ENCODE measurements around the gene ATP6V1F. TPM values are rescaled to one million over a fixed set of nuclear protein-coding genes. Genes with fewer than 3 reads are reported as not detected.

The ATP6V1F gene
- polyA plus RNA-seq, 3 donors = 327 to 593 (median 511) TPM

GRCh38 chr7:128908750-128909624 lies 46.3 kb downstream of the ATP6V1F start:
- H2AFZ ChIP-seq (ENCODE audit: insufficient read depth, low read depth, low read length, poor library complexity, severe bottlenecking) = no peak overlapping the region
- intact Hi-C loops (cut with micrococcal nuclease) = loop anchor here (5.0 to 10.0 kb wide), 3 partner anchors 38 to 186 kb away; no protein-coding TSS in a partner anchor
- H3K4me3 Mint-ChIP-seq = peak overlapping the region in 1 of 2 donors; percentile 78
- no peak for TF ChIP-seq CTCF (IDR thresholded peaks at IDR 0.05)
- H3K4me1 Mint-ChIP-seq = peaks cover 33% of the 10 kb centered on the region
- WGBS (ENCODE audit: insufficient coverage) = 83% methylated on average over 2 of the region's 6 CpGs
- H4K20me1 ChIP-seq (ENCODE audit: insufficient read depth, low read length) = no peaks in the 10 kb centered on the region
- H3K9me3 ChIP-seq (replicated peaks in 1 of 2; ENCODE audit: control insufficient read depth in 1 of 2, insufficient read depth in 1 of 2, low read length in 2 of 2) = peaks cover 0 to 3% of the 10 kb centered on the region in 2 donors
- peaks cover 9 to 37% of the 10 kb centered on the region in 2 donors for H3K27me3 ChIP-seq (ENCODE audit: control insufficient read depth in 2 of 2, insufficient read depth in 2 of 2, low read length in 2 of 2)
- H3K4me3 ChIP-seq (replicated peaks in 1 of 3; ENCODE audit: low read depth in 2 of 3, low read length in 3 of 3) = no peak overlapping the region
- no peak overlapping the region for H3K27ac ChIP-seq (ENCODE audit: low read depth in 1 of 2, low read length in 2 of 2)
- no peaks in the 10 kb centered on the region for H3K36me3 ChIP-seq (replicated peaks in 1 of 2; ENCODE audit: control insufficient read depth in 1 of 2, insufficient read depth in 2 of 2, low read length in 2 of 2)
- H3K9ac ChIP-seq (ENCODE audit: insufficient read depth, low read length, poor library complexity, severe bottlenecking) = no peak overlapping the region
- DNase-seq = no peak
- no peaks in the 10 kb centered on the region for H3K79me2 ChIP-seq (ENCODE audit: insufficient read depth, low read length)
- H3K27me3 Mint-ChIP-seq (ENCODE audit: low read depth in 3 of 3) = peaks cover 31 to 48% (median 39%) of the 10 kb centered on the region in 3 donors
- H3K4me1 ChIP-seq (ENCODE audit: control insufficient read depth in 1 of 2, insufficient read depth in 2 of 2, low read length in 2 of 2) = peaks cover 21 to 22% of the 10 kb centered on the region in 2 donors
- peaks cover 0 to 5% (median 1%) of the 10 kb centered on the region in 7 donors for H3K9me3 Mint-ChIP-seq
- H3K27ac Mint-ChIP-seq = peak overlapping the region in 1 of 7 donors; percentile 58
- peaks cover 0 to 13% of the 10 kb centered on the region in 2 donors for H3K36me3 Mint-ChIP-seq
- no peak overlapping the region for H3K4me2 ChIP-seq (replicated peaks; ENCODE audit: extremely low read depth, low read length, poor library complexity, severe bottlenecking)

- no peaks in the 10 kb centered on the region for H3K36me3 ChIP-seq (replicated peaks in 1 of 2; ENCODE audit: control insufficient read depth in 1 of 2, insufficient read depth in 2 of 2, low read length in 2 of 2)
- H3K79me2 ChIP-seq (ENCODE audit: insufficient read depth, low read length) = no peaks in the 10 kb centered on the region
- peaks cover 19 to 25% of the 10 kb centered on the region in 2 donors for H3K4me1 ChIP-seq (ENCODE audit: control insufficient read depth in 1 of 2, insufficient read depth in 2 of 2, low read length in 2 of 2)
- intact Hi-C loops (cut with micrococcal nuclease) = loop anchor here (5.0 to 10.0 kb wide), 3 partner anchors 37 to 185 kb away; no protein-coding TSS in a partner anchor
- Mint-ChIP-seq H3K36me3 (peaks cover 0 to 13% of the 10 kb centered on the region in 2 donors), H3K27ac (peak overlapping the region in 1 of 7 donors; percentile 6), H3K4me3 (peak overlapping the region; percentile 45 to 78), H3K27me3 (ENCODE audit: low read depth in 3 of 3) (peaks cover 40 to 57% (median 46%) of the 10 kb centered on the region in 3 donors), H3K4me1 (peaks cover 34% of the 10 kb centered on the region), H3K9me3 (peaks cover 0 to 5% (median 1%) of the 10 kb centered on the region in 7 donors)
- H3K4me2 ChIP-seq (replicated peaks; ENCODE audit: extremely low read depth, low read length, poor library complexity, severe bottlenecking) = peak overlapping the region; percentile 59
- 30% methylated on average over 36 of the region's 42 CpGs for WGBS (ENCODE audit: insufficient coverage)
- peak overlapping the region; percentile 63 for H2AFZ ChIP-seq (ENCODE audit: insufficient read depth, low read depth, low read length, poor library complexity, severe bottlenecking)
- H3K9me3 ChIP-seq (replicated peaks in 1 of 2; ENCODE audit: control insufficient read depth in 1 of 2, insufficient read depth in 1 of 2, low read length in 2 of 2) = peaks cover 0 to 3% of the 10 kb centered on the region in 2 donors
- no peaks in the 10 kb centered on the region for H4K20me1 ChIP-seq (ENCODE audit: insufficient read depth, low read length)
- peaks cover 13 to 46% of the 10 kb centered on the region in 2 donors for H3K27me3 ChIP-seq (ENCODE audit: control insufficient read depth in 2 of 2, insufficient read depth in 2 of 2, low read length in 2 of 2)
- H3K27ac ChIP-seq (ENCODE audit: low read depth in 1 of 2, low read length in 2 of 2) = no peak overlapping the region
- no peak overlapping the region for H3K9ac ChIP-seq (ENCODE audit: insufficient read depth, low read length, poor library complexity, severe bottlenecking)
- DNase-seq = peak in 1 of 3 donors; percentile 4
- no peak for TF ChIP-seq CTCF (IDR thresholded peaks at IDR 0.05)
- peak overlapping the region in 1 of 3 experiments; percentile 45 for H3K4me3 ChIP-seq (replicated peaks in 1 of 3; ENCODE audit: low read depth in 2 of 3, low read length in 3 of 3)
Measured at GRCh38 chr7:128909625-128910568, 47.2 kb downstream of the ATP6V1F start.

Measured in CD14-positive monocyte (primary cell).